Renal pelvis (tissue), 4 donors: ENCODE data around the gene KRTAP5-3. TPM values are rescaled to one million over a fixed set of nuclear protein-coding genes. Genes with fewer than 3 reads are reported as not detected.
A peak's percentile ranks its signal among the peaks of the same experiment; 100 is the strongest.
"Not testable (repeated sequence)": the region's sequence is repeated elsewhere in the genome, so short reads cannot be mapped to it uniquely, and the experiment has no call there.

Source experiments
- DNase-seq: peaks from one replicate; pipeline ENCODE4 v3.0.0-alpha.2; 2013
- polyA plus RNA-seq, 3 donors: library from polyadenylated mRNA; unstranded; fragments of 120-200 nt; gene quantifications; one replicate each; pipeline ENCODE4 v1.2.1, GENCODE V29; 2013; ENCODE audit not compliant: insufficient read length in 3 of 3

KRTAP5-3 gene
- polyA plus RNA-seq, 3 donors: not detected

GRCh38 chr11:1582909-1583308, 25.4 kb downstream of the KRTAP5-3 start:
- not testable (repeated sequence) for DNase-seq

- DNase-seq: no peak
These were observed 26.3 kb downstream of the KRTAP5-3 start for GRCh38 chr11:1581976-1582375.

GRCh38 chr11:1576825-1577224, 31.4 kb downstream of the KRTAP5-3 start:
- no peak for DNase-seq

GRCh38 chr11:1575756-1576155, 32.5 kb downstream of the KRTAP5-3 start:
- DNase-seq: not testable (repeated sequence)

GRCh38 chr11:1574933-1575242, 33.4 kb downstream of the KRTAP5-3 start:
- DNase-seq: no peak

- no peak for DNase-seq
These were observed 33.9 kb downstream of the KRTAP5-3 start for GRCh38 chr11:1574238-1574932.

- DNase-seq: no peak
These were observed 34.4 kb downstream of the KRTAP5-3 start for GRCh38 chr11:1573903-1574237.

- no peak for DNase-seq
These were observed 35.0 kb downstream of the KRTAP5-3 start for GRCh38 chr11:1573077-1573902.

- peak; percentile 82 for DNase-seq
These were observed 35.8 kb downstream of the KRTAP5-3 start, which contains the start of gene DUSP8 for GRCh38 chr11:1572197-1573076. Gene DUSP8 (minus strand): TSS chr11:1572271. CDS start chr11:1565826, 6,445 bp downstream.

- no peak for DNase-seq
These were observed 36.5 kb downstream of the KRTAP5-3 start for GRCh38 chr11:1571760-1572196.

- DNase-seq: no peak
These were observed 37.1 kb downstream of the KRTAP5-3 start for GRCh38 chr11:1570896-1571759.

- DNase-seq: no peak
These were observed 37.8 kb downstream of the KRTAP5-3 start for GRCh38 chr11:1570531-1570895.

GRCh38 chr11:1570001-1570453, 38.2 kb downstream of the KRTAP5-3 start:
- DNase-seq: no peak

GRCh38 chr11:1569251-1569780, 38.9 kb downstream of the KRTAP5-3 start:
- DNase-seq: no peak

- DNase-seq: no peak
These were observed 39.8 kb downstream of the KRTAP5-3 start for GRCh38 chr11:1568441-1568911.

- DNase-seq: no peak
These were observed 40.6 kb downstream of the KRTAP5-3 start for GRCh38 chr11:1567721-1568100.

- DNase-seq: no peak
These were observed 41.1 kb downstream of the KRTAP5-3 start for GRCh38 chr11:1567052-1567720.

GRCh38 chr11:1566381-1567051, 41.7 kb downstream of the KRTAP5-3 start:
- DNase-seq: no peak

- no peak for DNase-seq
These were observed 42.4 kb downstream of the KRTAP5-3 start for GRCh38 chr11:1565904-1566247.
